Neural progenitor cell (in vitro differentiated cells): ENCODE data around the gene CALB2. TPM values are rescaled to one million over a fixed set of nuclear protein-coding genes. Genes with fewer than 3 reads are reported as not detected.

Experiments
- DNase-seq: peaks from one replicate; pipeline ENCODE4 v3.0.0-alpha.2; 2016; ENCODE audit warnings: low spot score
- H2AFZ ChIP-seq: fragments of 200-600 bp; sonication (generic); replicated peaks from 2 replicates; pipeline ENCODE4 v1.6.1; 2016; ENCODE audit warnings: antibody characterized with exemption
- H3F3A ChIP-seq: fragments of 200-600 bp; sonication (generic); 2 replicates; pipeline ENCODE4 v1.6.1; 2016; ENCODE audit warnings: antibody characterized with exemption, low read depth
- H3K27ac ChIP-seq: fragments of 200-600 bp; sonication (generic); 2 replicates; pipeline ENCODE4 v1.5.1; 2016; ENCODE audit warnings: mild to moderate bottlenecking
- H3K27me3 ChIP-seq: fragments of 200-600 bp; sonication (generic); 2 replicates; pipeline ENCODE4 v1.6.1; 2016; ENCODE audit warnings: mild to moderate bottlenecking, moderate library complexity
- H3K36me3 ChIP-seq: fragments of 200-600 bp; sonication (generic); 2 replicates; pipeline ENCODE4 v1.5.1; 2016
- H3K4me1 ChIP-seq: fragments of 200-600 bp; sonication (generic); 2 replicates; pipeline ENCODE4 v1.6.1; 2016; ENCODE audit warnings: mixed run types
- H3K4me2 ChIP-seq: fragments of 200-600 bp; sonication (generic); 2 replicates; pipeline ENCODE4 v1.6.1; 2016
- H3K4me3 ChIP-seq: fragments of 200-600 bp; sonication (generic); 2 replicates; pipeline ENCODE4 v1.5.1; 2016
- H3K79me2 ChIP-seq: fragments of 200-600 bp; sonication (generic); 2 replicates; pipeline ENCODE4 v1.6.1; 2016; ENCODE audit warnings: low read depth
- H3K9ac ChIP-seq: fragments of 200-600 bp; sonication (generic); 2 replicates; pipeline ENCODE4 v1.6.1; 2016
- H3K9me3 ChIP-seq: fragments of 200-600 bp; sonication (generic); 2 replicates; pipeline ENCODE4 v1.5.1; 2016; ENCODE audit warnings: low read depth
- H4K20me1 ChIP-seq: fragments of 200-600 bp; sonication (generic); 2 replicates; pipeline ENCODE4 v1.6.1; 2016; ENCODE audit warnings: low read depth
- H3K27ac Mint-ChIP-seq: 3 replicates; pipeline ENCODE4 v1.8.0; 2021; ENCODE audit warnings: mixed read lengths
- H3K27me3 Mint-ChIP-seq: 2 replicates; pipeline ENCODE4 v1.8.0; 2022; ENCODE audit warnings: low read depth, mild to moderate bottlenecking, inconsistent platforms, moderate library complexity, mixed read lengths; ENCODE audit not compliant: insufficient read depth
- H3K36me3 Mint-ChIP-seq: 3 replicates; pipeline ENCODE4 v1.8.0; 2021; ENCODE audit warnings: mixed read lengths
- H3K4me1 Mint-ChIP-seq: 3 replicates; pipeline ENCODE4 v1.8.0; 2021; ENCODE audit warnings: mixed read lengths
- H3K4me3 Mint-ChIP-seq: 3 replicates; pipeline ENCODE4 v1.8.0; 2021; ENCODE audit warnings: mild to moderate bottlenecking, moderate library complexity, mixed read lengths
- H3K9me3 Mint-ChIP-seq: 3 replicates; pipeline ENCODE4 v1.8.0; 2020; ENCODE audit warnings: mixed read lengths
- EZH2 ChIP-seq: fragments of 200-600 bp; sonication (generic); IDR thresholded peaks from 2 replicates; pipeline ENCODE4 v1.6.1; 2017; ENCODE audit warnings: antibody characterized with exemption, mild to moderate bottlenecking, moderate library complexity
- EZH2phosphoT487 ChIP-seq: fragments of 200-600 bp; sonication (generic); IDR thresholded peaks from 2 replicates; pipeline ENCODE4 v1.6.1; 2017; ENCODE audit warnings: antibody characterized with exemption
- total RNA-seq: library from RNA; depleted of rRNA; stranded (reverse); fragments of >200 nt; gene quantifications from 2 replicates; pipeline ENCODE4 v1.2.3, GENCODE V29; 2015; ENCODE audit warnings: low replicate concordance
- TF ChIP-seq, protein P1 (sequence below): fragments of 200-600 bp; sonication (generic); IDR thresholded peaks from 2 replicates; pipeline ENCODE4 v1.5.1; 2017; ENCODE audit warnings: antibody characterized with exemption, mild to moderate bottlenecking

The CALB2 gene
- total RNA-seq, 1 donor from 2014 or later = not detected

DNA sequence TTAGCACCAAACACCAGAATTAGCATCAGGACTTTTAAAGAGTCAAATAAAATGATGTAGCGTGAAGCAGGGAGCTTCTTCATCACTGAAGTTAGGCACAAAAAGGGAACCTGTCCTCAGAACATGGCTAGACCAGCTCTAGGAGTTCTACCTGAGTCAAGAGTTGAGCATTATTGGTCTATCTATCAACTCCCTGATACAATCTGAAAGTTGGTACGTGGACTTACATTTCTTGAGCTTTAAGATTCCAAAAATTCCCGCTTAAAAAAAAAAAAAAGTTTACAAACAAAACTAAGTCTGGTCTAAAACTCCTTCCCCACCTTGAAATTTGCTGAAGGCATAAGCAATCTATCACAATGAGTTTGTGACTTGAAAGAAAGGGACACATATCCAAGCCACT is 71.1 kb downstream of the CALB2 start:
- H3F3A ChIP-seq = peaks cover 11% of the 10 kb centered on the region
- H3K4me2 ChIP-seq = no peak overlapping the region
- H3K27ac ChIP-seq = no peak overlapping the region
- Mint-ChIP-seq H3K27ac (no peak overlapping the region), H3K36me3 (peaks cover 2% of the 10 kb centered on the region), H3K27me3 (peaks cover 22% of the 10 kb centered on the region), H3K4me1 (peaks cover 11% of the 10 kb centered on the region), H3K4me3 (no peak overlapping the region), H3K9me3 (peaks cover 8% of the 10 kb centered on the region)
- H3K9ac ChIP-seq = no peak overlapping the region
- TF ChIP-seq, protein P1, sequence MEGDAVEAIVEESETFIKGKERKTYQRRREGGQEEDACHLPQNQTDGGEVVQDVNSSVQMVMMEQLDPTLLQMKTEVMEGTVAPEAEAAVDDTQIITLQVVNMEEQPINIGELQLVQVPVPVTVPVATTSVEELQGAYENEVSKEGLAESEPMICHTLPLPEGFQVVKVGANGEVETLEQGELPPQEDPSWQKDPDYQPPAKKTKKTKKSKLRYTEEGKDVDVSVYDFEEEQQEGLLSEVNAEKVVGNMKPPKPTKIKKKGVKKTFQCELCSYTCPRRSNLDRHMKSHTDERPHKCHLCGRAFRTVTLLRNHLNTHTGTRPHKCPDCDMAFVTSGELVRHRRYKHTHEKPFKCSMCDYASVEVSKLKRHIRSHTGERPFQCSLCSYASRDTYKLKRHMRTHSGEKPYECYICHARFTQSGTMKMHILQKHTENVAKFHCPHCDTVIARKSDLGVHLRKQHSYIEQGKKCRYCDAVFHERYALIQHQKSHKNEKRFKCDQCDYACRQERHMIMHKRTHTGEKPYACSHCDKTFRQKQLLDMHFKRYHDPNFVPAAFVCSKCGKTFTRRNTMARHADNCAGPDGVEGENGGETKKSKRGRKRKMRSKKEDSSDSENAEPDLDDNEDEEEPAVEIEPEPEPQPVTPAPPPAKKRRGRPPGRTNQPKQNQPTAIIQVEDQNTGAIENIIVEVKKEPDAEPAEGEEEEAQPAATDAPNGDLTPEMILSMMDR = no peak
- TF ChIP-seq EZH2 (no peak), EZH2phosphoT487 (no peak)
- H3K79me2 ChIP-seq = no peaks in the 10 kb centered on the region
- H3K36me3 ChIP-seq = no peaks in the 10 kb centered on the region
- H3K27me3 ChIP-seq = peaks cover 41% of the 10 kb centered on the region
- no peaks in the 10 kb centered on the region for H3K4me1 ChIP-seq
- H2AFZ ChIP-seq = no peak overlapping the region
- no peak overlapping the region for H3K4me3 ChIP-seq
- no peak for DNase-seq
- no peaks in the 10 kb centered on the region for H3K9me3 ChIP-seq
- peaks cover 6% of the 10 kb centered on the region for H4K20me1 ChIP-seq

DNA sequence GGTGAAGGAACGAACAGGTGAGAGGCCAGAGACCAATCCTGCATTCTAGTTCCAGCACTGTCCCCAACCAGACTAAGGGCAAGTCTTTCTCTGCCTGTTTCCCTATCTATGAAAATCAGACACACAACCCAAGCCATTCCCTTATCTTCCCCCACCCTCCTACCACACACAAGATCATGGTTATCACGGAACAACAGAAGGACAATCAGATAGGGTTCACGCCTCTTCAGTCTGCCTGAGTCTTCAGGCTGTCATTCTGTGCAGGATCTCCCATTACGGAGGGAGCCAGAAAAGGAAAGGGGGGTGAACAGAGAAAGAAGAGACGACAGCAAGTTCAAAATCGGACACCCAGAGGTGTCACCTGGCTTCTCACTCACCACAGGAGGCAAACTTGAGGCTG is 72.2 kb downstream of the CALB2 start:
- no peak for TF ChIP-seq EZH2phosphoT487
- Histone ChIP-seq H3K4me2 (no peak overlapping the region), H3K9me3 (no peaks in the 10 kb centered on the region), H3F3A (peaks cover 11% of the 10 kb centered on the region), H3K27ac (no peak overlapping the region), H3K27me3 (peaks cover 30% of the 10 kb centered on the region), H3K79me2 (no peaks in the 10 kb centered on the region), H3K36me3 (no peaks in the 10 kb centered on the region), H3K4me1 (no peaks in the 10 kb centered on the region), H2AFZ (no peak overlapping the region), H4K20me1 (peaks cover 6% of the 10 kb centered on the region), H3K9ac (no peak overlapping the region), H3K4me3 (no peak overlapping the region)
- Mint-ChIP-seq H3K4me1 (peaks cover 8% of the 10 kb centered on the region), H3K4me3 (no peak overlapping the region), H3K36me3 (peaks cover 2% of the 10 kb centered on the region), H3K27me3 (peaks cover 14% of the 10 kb centered on the region), H3K27ac (no peak overlapping the region), H3K9me3 (peaks cover 8% of the 10 kb centered on the region)
- DNase-seq = no peak

DNA sequence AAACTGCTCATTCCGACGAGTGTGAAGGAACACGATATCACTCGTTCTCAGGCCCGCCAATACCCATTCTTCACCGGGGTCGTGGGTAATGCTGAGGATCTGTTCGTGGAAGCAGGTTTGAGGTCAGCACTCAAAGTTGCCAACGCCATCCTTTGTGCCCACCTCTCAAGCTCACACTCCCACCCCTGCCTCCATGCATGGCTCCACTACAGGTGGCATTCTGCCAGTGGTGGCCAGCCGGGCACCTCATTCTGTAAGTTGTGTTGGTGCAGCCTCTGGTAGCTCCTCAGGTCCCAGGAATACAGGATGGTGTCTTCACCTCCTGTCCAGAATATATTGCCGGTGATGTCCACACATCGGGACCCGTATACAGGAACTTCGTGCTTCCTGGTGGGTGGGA is 72.7 kb downstream of the CALB2 start:
- peaks cover 28% of the 10 kb centered on the region for H3K27me3 ChIP-seq
- no peaks in the 10 kb centered on the region for H3K79me2 ChIP-seq
- H3K4me3 ChIP-seq = no peak overlapping the region
- no peak for DNase-seq
- H3K27ac Mint-ChIP-seq = no peak overlapping the region
- H3K36me3 Mint-ChIP-seq = peaks cover 2% of the 10 kb centered on the region
- H3K4me2 ChIP-seq = no peak overlapping the region
- H3K4me1 ChIP-seq = no peaks in the 10 kb centered on the region
- H4K20me1 ChIP-seq = peaks cover 6% of the 10 kb centered on the region
- no peak overlapping the region for H2AFZ ChIP-seq
- no peak overlapping the region for H3K4me3 Mint-ChIP-seq
- no peaks in the 10 kb centered on the region for H3K9me3 ChIP-seq
- H3F3A ChIP-seq = peaks cover 11% of the 10 kb centered on the region
- H3K9ac ChIP-seq = no peak overlapping the region
- H3K27me3 Mint-ChIP-seq = peaks cover 10% of the 10 kb centered on the region
- TF ChIP-seq EZH2phosphoT487 = no peak
- no peak for TF ChIP-seq EZH2
- TF ChIP-seq, protein P1 = no peak
- H3K36me3 ChIP-seq = no peaks in the 10 kb centered on the region
- peaks cover 8% of the 10 kb centered on the region for H3K9me3 Mint-ChIP-seq
- H3K27ac ChIP-seq = no peak overlapping the region
- peaks cover 8% of the 10 kb centered on the region for H3K4me1 Mint-ChIP-seq

DNA sequence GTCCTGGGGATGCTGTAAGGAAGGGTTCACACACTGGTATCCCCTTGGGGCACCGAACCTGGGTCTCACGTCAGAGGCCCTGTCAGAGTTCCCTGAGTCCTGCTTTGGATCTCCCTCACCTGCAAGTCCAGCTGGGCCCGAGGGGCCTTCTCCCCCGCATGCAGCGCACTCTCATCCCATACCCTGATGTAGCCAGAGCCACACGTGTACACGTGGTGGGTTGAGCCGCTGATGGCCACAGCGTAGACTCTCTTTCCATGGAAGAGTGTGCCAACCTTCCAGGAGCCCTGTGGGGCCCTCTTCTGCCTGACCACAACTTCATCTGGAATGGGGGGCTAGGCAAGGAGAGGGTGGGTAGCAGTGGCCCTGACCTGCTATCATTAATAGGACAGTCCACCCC is 73.5 kb downstream of the CALB2 start:
- Histone ChIP-seq H2AFZ (no peak overlapping the region), H3K36me3 (no peaks in the 10 kb centered on the region), H3F3A (peaks cover 5% of the 10 kb centered on the region), H3K9ac (no peak overlapping the region), H3K4me2 (no peak overlapping the region), H3K4me3 (no peak overlapping the region), H3K79me2 (no peaks in the 10 kb centered on the region), H3K27ac (no peak overlapping the region), H4K20me1 (peaks cover 2% of the 10 kb centered on the region), H3K4me1 (no peaks in the 10 kb centered on the region), H3K9me3 (no peaks in the 10 kb centered on the region), H3K27me3 (peaks cover 28% of the 10 kb centered on the region)
- Mint-ChIP-seq H3K4me1 (peaks cover 2% of the 10 kb centered on the region), H3K27me3 (peaks cover 9% of the 10 kb centered on the region), H3K36me3 (no peaks in the 10 kb centered on the region), H3K4me3 (no peak overlapping the region), H3K27ac (no peak overlapping the region), H3K9me3 (peaks cover 3% of the 10 kb centered on the region)
- no peak for TF ChIP-seq EZH2phosphoT487
- TF ChIP-seq, protein P1 = no peak
- DNase-seq = no peak
